Panc1 (cell line): ENCODE results near the gene KIAA1671. TPM values are rescaled to one million over a fixed set of nuclear protein-coding genes. Genes with fewer than 3 reads are reported as not detected.

Experiments
- ATAC-seq: fragments of 200-7000 bp; cut with Tn5 transposase; 2 replicates; pipeline ENCODE4 v1.9.1; 2020; ENCODE audit warnings: mild to moderate bottlenecking, moderate library complexity
- BruUV-seq: library from RNA; stranded (reverse); fragments of 400-500 nt; replicated peaks from 2 replicates; lab custom pipeline; 2021; lab: Mats Ljungman, UMichigan
- CTCF ChIA-PET: fragments of 300-600 bp; sonication (Branson Sonifier 250); formaldehyde crosslinking; loops from one replicate; lab custom pipeline; 2022; ENCODE audit warnings: antibody characterized with exemption; lab: Charles Lee
- POLR2A ChIA-PET: fragments of 300-600 bp; sonication (Branson Sonifier 250); formaldehyde crosslinking; loops from one replicate; lab custom pipeline; 2022; ENCODE audit warnings: antibody characterized with exemption; lab: Charles Lee
- DNase-seq: peaks from one replicate; pipeline ENCODE4 v3.0.0-alpha.2; 2010; ENCODE audit warnings: low read depth, low spot score
- H3K27ac ChIP-seq: 2 replicates; pipeline ENCODE4 v1.5.1; 2011; ENCODE audit warnings: mild to moderate bottlenecking, low read length, inconsistent platforms
- H3K27me3 ChIP-seq: fragments of 200-500 bp; sonication (Bioruptor generic); 2 replicates; pipeline ENCODE4 v1.6.0; 2014; ENCODE audit warnings: low read length, inconsistent platforms; ENCODE audit not compliant: control insufficient read depth, insufficient read depth
- H3K36me3 ChIP-seq: fragments of 200-500 bp; sonication (Bioruptor generic); 2 replicates; pipeline ENCODE4 v1.5.1; 2014; ENCODE audit warnings: inconsistent platforms, mild to moderate bottlenecking, low read length, moderate library complexity; ENCODE audit not compliant: control insufficient read depth, insufficient read depth
- H3K4me1 ChIP-seq: 2 replicates; pipeline ENCODE4 v1.5.1; 2011; ENCODE audit warnings: inconsistent platforms, mild to moderate bottlenecking, low read length, moderate library complexity; ENCODE audit not compliant: control insufficient read depth, insufficient read depth
- H3K4me3 ChIP-seq, 2 experiments: 2 replicates each; pipeline ENCODE4 v1.5.1; 2011 to 2012; ENCODE audit warnings: low read depth in 2 of 2, low read length in 2 of 2, mild to moderate bottlenecking in 2 of 2, inconsistent platforms in 1 of 2, moderate library complexity in 1 of 2
- H3K9me3 ChIP-seq: fragments of 200-500 bp; sonication (Bioruptor generic); 2 replicates; pipeline ENCODE4 v1.5.1; 2014; ENCODE audit warnings: low read depth, mild to moderate bottlenecking, inconsistent platforms, low read length, moderate library complexity; ENCODE audit not compliant: control insufficient read depth, insufficient read depth
- POLR2AphosphoS5 ChIP-seq: IDR thresholded peaks from 2 replicates; pipeline ENCODE4 v1.6.1; 2012; ENCODE audit warnings: mild to moderate bottlenecking, low read depth, low read length, moderate library complexity
- SIN3A ChIP-seq: IDR thresholded peaks from 2 replicates; pipeline ENCODE4 v1.6.1; 2012; ENCODE audit warnings: low read depth, mild to moderate bottlenecking, low read length, moderate library complexity, borderline replicate concordance; ENCODE audit not compliant: insufficient read depth
- TCF7L2 ChIP-seq: IDR thresholded peaks from 2 replicates; pipeline ENCODE4 v1.6.1; 2011; ENCODE audit warnings: mild to moderate bottlenecking, low read depth, low read length, inconsistent platforms
- in situ Hi-C: cut with HindIII; loops from 2 replicates; pipeline ENCODE4 v1.10.0; 2016; ENCODE audit warnings: low sequenced_read_pairs, low pct_unique_long_range_greater_than_20kb
- intact Hi-C: fragments of 100-400 bp; cut with micrococcal nuclease; formaldehyde crosslinking; loops from one replicate; pipeline ENCODE4 v1.10.0; 2022; ENCODE audit not compliant: unreplicated experiment
- total RNA-seq: library from RNA; stranded (reverse); gene quantifications from one replicate; pipeline ENCODE4 v1.2.1, GENCODE V29; 2021; ENCODE audit not compliant: unreplicated experiment
- TF ChIP-seq, protein P1 (sequence below): fragments of 450-650 bp; IDR thresholded peaks from 2 replicates; pipeline ENCODE4 v1.5.1; 2017; ENCODE audit warnings: mild to moderate bottlenecking
- TF ChIP-seq, protein P2 (sequence below), 2 experiments: IDR thresholded peaks; 2 replicates each; pipeline ENCODE4 v1.6.1; 2011 to 2012; ENCODE audit warnings: low read depth in 2 of 2, control low read depth in 1 of 2, low read length in 1 of 2, mild to moderate bottlenecking in 1 of 2, moderate library complexity in 1 of 2; ENCODE audit not compliant: insufficient read depth in 1 of 2

The KIAA1671 gene
- total RNA-seq, 1 experiment from 2014 or later: 48.1 TPM

DNA sequence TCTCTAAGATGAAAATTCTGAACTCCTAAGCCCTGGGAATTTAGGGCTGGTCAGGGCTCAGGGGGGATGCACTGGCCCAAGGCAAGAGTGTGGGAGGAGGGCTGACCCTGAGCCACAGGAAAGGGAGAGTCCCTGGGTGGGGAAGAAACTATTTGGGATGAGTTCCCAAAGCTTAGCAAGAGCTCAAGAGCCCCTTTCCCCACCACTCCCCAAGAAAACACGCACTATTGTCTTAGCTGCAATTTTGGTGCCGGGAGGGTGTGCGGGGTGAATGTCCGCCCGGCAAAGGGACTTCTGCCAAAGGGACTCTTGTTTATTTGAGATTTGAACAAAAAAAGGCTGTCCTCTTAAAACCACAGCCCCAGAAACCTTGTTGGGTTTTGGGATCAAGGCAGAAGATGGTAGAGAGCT is 37.0 kb downstream of the KIAA1671 start:
- Histone ChIP-seq H3K36me3 (no peaks in the 10 kb centered on the region), H3K27ac (no peak overlapping the region; the same call in 1 of the 2 replicates), H3K9me3 (no peaks in the 10 kb centered on the region), H3K4me3 (no peak overlapping the region), H3K27me3 (no peaks in the 10 kb centered on the region), H3K4me1 (peaks cover 42% of the 10 kb centered on the region)
- ChIA-PET CTCF (no interaction called here), POLR2A (no interaction called here)
- ATAC-seq (no peak), DNase-seq (no peak)
- in situ Hi-C loops (no loop called here), intact Hi-C loops (no loop called here)
- TF ChIP-seq TCF7L2: no peak
- TF ChIP-seq SIN3A: no peak
- TF ChIP-seq, protein P1, sequence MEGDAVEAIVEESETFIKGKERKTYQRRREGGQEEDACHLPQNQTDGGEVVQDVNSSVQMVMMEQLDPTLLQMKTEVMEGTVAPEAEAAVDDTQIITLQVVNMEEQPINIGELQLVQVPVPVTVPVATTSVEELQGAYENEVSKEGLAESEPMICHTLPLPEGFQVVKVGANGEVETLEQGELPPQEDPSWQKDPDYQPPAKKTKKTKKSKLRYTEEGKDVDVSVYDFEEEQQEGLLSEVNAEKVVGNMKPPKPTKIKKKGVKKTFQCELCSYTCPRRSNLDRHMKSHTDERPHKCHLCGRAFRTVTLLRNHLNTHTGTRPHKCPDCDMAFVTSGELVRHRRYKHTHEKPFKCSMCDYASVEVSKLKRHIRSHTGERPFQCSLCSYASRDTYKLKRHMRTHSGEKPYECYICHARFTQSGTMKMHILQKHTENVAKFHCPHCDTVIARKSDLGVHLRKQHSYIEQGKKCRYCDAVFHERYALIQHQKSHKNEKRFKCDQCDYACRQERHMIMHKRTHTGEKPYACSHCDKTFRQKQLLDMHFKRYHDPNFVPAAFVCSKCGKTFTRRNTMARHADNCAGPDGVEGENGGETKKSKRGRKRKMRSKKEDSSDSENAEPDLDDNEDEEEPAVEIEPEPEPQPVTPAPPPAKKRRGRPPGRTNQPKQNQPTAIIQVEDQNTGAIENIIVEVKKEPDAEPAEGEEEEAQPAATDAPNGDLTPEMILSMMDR: no peak
- no peak for TF ChIP-seq POLR2AphosphoS5
- TF ChIP-seq, protein P2, sequence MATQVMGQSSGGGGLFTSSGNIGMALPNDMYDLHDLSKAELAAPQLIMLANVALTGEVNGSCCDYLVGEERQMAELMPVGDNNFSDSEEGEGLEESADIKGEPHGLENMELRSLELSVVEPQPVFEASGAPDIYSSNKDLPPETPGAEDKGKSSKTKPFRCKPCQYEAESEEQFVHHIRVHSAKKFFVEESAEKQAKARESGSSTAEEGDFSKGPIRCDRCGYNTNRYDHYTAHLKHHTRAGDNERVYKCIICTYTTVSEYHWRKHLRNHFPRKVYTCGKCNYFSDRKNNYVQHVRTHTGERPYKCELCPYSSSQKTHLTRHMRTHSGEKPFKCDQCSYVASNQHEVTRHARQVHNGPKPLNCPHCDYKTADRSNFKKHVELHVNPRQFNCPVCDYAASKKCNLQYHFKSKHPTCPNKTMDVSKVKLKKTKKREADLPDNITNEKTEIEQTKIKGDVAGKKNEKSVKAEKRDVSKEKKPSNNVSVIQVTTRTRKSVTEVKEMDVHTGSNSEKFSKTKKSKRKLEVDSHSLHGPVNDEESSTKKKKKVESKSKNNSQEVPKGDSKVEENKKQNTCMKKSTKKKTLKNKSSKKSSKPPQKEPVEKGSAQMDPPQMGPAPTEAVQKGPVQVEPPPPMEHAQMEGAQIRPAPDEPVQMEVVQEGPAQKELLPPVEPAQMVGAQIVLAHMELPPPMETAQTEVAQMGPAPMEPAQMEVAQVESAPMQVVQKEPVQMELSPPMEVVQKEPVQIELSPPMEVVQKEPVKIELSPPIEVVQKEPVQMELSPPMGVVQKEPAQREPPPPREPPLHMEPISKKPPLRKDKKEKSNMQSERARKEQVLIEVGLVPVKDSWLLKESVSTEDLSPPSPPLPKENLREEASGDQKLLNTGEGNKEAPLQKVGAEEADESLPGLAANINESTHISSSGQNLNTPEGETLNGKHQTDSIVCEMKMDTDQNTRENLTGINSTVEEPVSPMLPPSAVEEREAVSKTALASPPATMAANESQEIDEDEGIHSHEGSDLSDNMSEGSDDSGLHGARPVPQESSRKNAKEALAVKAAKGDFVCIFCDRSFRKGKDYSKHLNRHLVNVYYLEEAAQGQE (IDR thresholded peaks at IDR 0.05; ENCODE audit: insufficient read depth in 1 of 2, low read depth in 2 of 2, low read length in 1 of 2): no peak
- BruUV-seq: no TSS peak

DNA sequence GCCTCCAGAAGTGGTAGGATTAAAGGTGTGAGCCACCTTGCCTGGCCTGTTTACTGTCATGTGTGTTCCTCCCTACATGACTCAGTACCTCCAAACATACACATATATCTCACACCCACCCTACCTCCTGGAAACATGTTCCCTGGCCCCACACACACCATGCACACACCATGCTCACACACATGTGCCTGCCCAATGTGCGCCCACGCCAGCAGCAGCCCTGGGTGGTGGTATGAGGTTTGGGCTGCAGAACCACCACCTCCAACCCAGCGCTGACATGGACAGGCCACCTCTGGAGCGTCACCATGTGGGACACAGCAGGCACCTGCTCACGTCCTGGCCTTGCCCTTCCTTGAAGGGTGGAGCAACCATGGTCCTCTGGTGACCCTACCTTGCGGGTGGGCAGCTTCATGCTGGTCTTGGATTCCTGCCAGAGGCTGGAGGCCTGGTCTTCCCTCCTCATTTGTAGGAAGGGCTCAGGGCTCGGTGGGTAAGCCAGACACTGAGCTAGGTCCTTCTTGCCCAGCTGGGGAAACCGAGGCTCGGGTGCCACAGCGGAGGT is 37.9 kb downstream of the KIAA1671 start:
- H3K4me1 ChIP-seq: peaks cover 43% of the 10 kb centered on the region
- H3K9me3 ChIP-seq: no peaks in the 10 kb centered on the region
- ChIA-PET CTCF (no interaction called here), POLR2A (no interaction called here)
- intact Hi-C loops (no loop called here), in situ Hi-C loops (no loop called here)
- peak overlapping the region; percentile 14; the same call in 1 of the 2 replicates for H3K27ac ChIP-seq
- no peaks in the 10 kb centered on the region for H3K36me3 ChIP-seq
- no peaks in the 10 kb centered on the region for H3K27me3 ChIP-seq
- TF ChIP-seq, protein P2 (IDR thresholded peaks at IDR 0.05; ENCODE audit: insufficient read depth in 1 of 2, low read depth in 2 of 2, low read length in 1 of 2): no peak
- no peak for TF ChIP-seq SIN3A
- no peak for TF ChIP-seq POLR2AphosphoS5
- TF ChIP-seq, protein P1: no peak
- TF ChIP-seq TCF7L2: no peak
- no peak overlapping the region for H3K4me3 ChIP-seq
- DNase-seq: no peak
- no TSS peak for BruUV-seq
- ATAC-seq: no peak
